ENCODE data around the gene NOL3. TPM values are rescaled to one million over a fixed set of nuclear protein-coding genes. Genes with fewer than 3 reads are reported as not detected.

Gene NOL3
- total RNA-seq, 4 donors from 2014 or later, result 38.3 to 97.0 (median 63.5) TPM

- Histone ChIP-seq H3K27me3 (no peaks in the 10 kb centered on the region), H3K27ac (no peak overlapping the region), H3K4me1 (peaks cover 12 to 21% of the 10 kb centered on the region in 2 donors), H3K9me3 (no peaks in the 10 kb centered on the region), H3K36me3 (peaks cover 19 to 25% of the 10 kb centered on the region in 2 donors), H3K4me3 (replicated peaks in 1 of 3) (peak overlapping the region in 1 of 3 donors; percentile 98)
- 27 to 31% methylated on average over 9 of the region's 9 CpGs for WGBS, 2 donors
- DNase-seq, result no peak
- TF ChIP-seq POLR2A (IDR thresholded peaks at IDR 0.05) (no peak), CTCF (IDR thresholded peaks at IDR 0.05) (no peak)
- intact Hi-C loops (cut with DNase I), result no loop called here
Measured at GRCh38 chr16:67191411-67191994, 21.2 kb downstream of the NOL3 start.

GRCh38 chr16:67191995-67192681 lies 21.8 kb downstream of the NOL3 start, which contains the start of gene E2F4:
Gene E2F4 (plus strand): TSS chr16:67192155. CDS start chr16:67192228, 73 bp downstream.
- no peaks in the 10 kb centered on the region for H3K27me3 ChIP-seq
- peak within 1 kb of the TSS; percentile 38 to 61 (median 54) for H3K27ac ChIP-seq
- peak within 1 kb of the TSS; percentile 7 to 98 (median 94) for H3K4me3 ChIP-seq (replicated peaks in 1 of 3)
- TF ChIP-seq CTCF (IDR thresholded peaks at IDR 0.05) (peak in 2 of 6 experiments; percentile 6 to 16), POLR2A (IDR thresholded peaks at IDR 0.05) (peak in 1 of 2 donors; percentile 75)
- intact Hi-C loops (cut with DNase I), result no loop called here
- peak; percentile 90 to 93 for DNase-seq
- no peaks in the 10 kb centered on the region for H3K9me3 ChIP-seq
- peaks cover 12 to 21% of the 10 kb centered on the region in 2 donors for H3K4me1 ChIP-seq
- H3K36me3 ChIP-seq, result peaks cover 25 to 31% of the 10 kb centered on the region in 2 donors
- 0 to 1% methylated on average over 14 to 28 of the region's 54 CpGs for WGBS, 2 donors

- peak overlapping the region; percentile 7 to 98 (median 94) for H3K4me3 ChIP-seq (replicated peaks in 1 of 3)
- no peak for DNase-seq
- 27 to 37% methylated on average over 17 of the region's 17 CpGs for WGBS, 2 donors
- TF ChIP-seq POLR2A (IDR thresholded peaks at IDR 0.05) (no peak), CTCF (IDR thresholded peaks at IDR 0.05) (no peak)
- intact Hi-C loops (cut with DNase I), result no loop called here
- H3K27ac ChIP-seq, result peak overlapping the region in 2 of 3 donors; percentile 54 to 61
- peaks cover 29 to 36% of the 10 kb centered on the region in 2 donors for H3K36me3 ChIP-seq
- peaks cover 14 to 23% of the 10 kb centered on the region in 2 donors for H3K4me1 ChIP-seq
- H3K9me3 ChIP-seq, result no peaks in the 10 kb centered on the region
- no peaks in the 10 kb centered on the region for H3K27me3 ChIP-seq
Measured at GRCh38 chr16:67192781-67193361, 22.5 kb downstream of the NOL3 start.

- Histone ChIP-seq H3K4me1 (peaks cover 20 to 30% of the 10 kb centered on the region in 2 donors), H3K27ac (no peak overlapping the region), H3K27me3 (no peaks in the 10 kb centered on the region), H3K9me3 (no peaks in the 10 kb centered on the region), H3K36me3 (peaks cover 29 to 36% of the 10 kb centered on the region in 2 donors), H3K4me3 (replicated peaks in 1 of 3) (no peak overlapping the region)
- intact Hi-C loops (cut with DNase I), result no loop called here
- no peak for TF ChIP-seq POLR2A (IDR thresholded peaks at IDR 0.05)
- no peak for TF ChIP-seq CTCF (IDR thresholded peaks at IDR 0.05)
- DNase-seq, result no peak
Measured at GRCh38 chr16:67193536-67193935, 23.2 kb downstream of the NOL3 start.

GRCh38 chr16:67194260-67194659 lies 23.9 kb downstream of the NOL3 start:
- Histone ChIP-seq H3K4me1 (peaks cover 20 to 32% of the 10 kb centered on the region in 2 donors), H3K27me3 (no peaks in the 10 kb centered on the region), H3K36me3 (peaks cover 29 to 36% of the 10 kb centered on the region in 2 donors), H3K27ac (no peak overlapping the region), H3K9me3 (no peaks in the 10 kb centered on the region), H3K4me3 (replicated peaks in 1 of 3) (no peak overlapping the region)
- TF ChIP-seq CTCF (IDR thresholded peaks at IDR 0.05) (no peak), POLR2A (IDR thresholded peaks at IDR 0.05) (no peak)
- DNase-seq, result no peak
- 92 to 100% methylated on average over 4 to 5 of the region's 6 CpGs for WGBS, 2 donors
- intact Hi-C loops (cut with DNase I), result no loop called here
